ENCODE measurements around the gene AGAP1.

AGAP1 gene

DNA sequence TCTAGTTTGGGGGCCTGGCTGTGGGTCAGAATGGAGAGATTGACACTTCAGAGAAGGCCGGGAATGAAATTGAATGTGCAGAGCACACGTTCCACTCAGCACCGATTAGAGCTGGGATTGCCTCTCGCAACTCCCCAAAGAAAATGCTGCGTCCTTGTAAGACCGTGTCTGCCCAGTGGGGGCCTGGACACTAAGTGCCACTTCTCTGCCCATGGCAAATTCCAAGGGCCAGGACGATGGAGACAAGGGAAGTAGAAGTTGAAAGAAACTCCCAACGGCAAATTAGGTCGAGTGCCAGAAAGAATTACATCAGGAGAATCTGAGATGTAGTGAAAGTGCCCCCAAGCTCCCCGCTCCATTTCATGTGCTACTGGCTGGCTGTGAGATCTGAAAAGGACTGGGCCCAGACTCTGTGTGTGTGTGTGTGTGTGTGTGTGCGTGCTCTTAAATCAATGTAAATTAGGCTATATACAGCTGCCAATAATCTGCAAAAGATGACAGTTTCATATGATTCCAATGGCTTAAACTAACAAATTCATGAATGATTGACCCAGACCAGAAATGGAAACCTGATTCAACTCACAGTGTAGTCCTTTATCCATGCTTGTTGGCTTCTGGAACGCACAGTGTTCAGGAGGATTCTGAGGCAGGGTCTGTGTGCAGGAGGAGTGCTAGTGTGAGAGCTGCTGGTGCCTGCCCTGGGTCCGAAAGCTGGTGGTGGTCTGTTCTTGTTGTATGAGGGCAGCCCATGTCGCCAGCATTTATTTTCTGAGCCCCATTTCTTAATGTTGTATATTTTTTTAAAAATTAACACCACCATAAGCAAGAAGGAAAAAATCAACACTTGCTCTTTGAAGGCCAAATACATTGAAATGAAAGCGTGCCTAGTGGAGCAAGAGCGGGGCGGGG is 234.3 kb downstream of the AGAP1 start:
- no peak for DNase-seq (ENCODE audit: low read depth in 2 of 2, low spot score in 1 of 2)

DNA sequence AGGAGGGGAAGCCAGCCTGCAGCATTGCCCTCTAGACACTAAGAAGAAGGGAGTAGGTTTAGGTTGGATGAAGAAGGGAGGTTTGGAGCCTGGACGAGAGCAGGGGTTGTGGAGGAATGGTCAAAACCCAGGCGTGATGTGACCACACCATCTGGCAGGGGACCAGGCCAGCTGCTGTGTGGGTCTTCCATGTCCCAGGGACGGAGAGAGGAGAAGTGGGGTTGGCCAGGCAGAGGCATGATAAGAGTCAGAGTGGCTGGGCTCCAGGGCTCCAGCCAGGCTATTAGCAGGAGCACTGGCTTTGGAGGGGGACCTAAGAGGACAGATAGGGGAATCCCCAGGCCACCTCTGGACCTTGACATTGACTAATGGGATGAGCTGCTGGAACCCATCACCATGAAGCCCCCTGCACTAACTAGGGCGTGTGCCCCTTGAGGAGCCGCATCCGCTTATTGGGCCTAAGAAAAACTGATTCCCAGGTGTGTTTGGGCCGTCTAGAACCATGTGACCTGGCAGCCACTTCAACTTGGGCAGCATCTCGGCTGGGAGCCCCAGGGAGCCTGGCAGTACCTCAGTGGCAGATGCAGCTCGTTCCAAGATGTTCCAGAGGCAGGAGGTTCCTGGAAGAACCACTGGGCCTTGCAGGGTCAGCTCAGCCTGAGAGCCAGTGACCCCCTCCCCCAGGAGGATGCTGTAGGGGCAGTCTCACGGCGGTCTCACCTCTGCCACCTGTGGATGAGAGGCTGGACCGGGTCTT is 235.1 kb downstream of the AGAP1 start:
- no peak for DNase-seq (ENCODE audit: low read depth in 2 of 2, low spot score in 1 of 2)

DNA sequence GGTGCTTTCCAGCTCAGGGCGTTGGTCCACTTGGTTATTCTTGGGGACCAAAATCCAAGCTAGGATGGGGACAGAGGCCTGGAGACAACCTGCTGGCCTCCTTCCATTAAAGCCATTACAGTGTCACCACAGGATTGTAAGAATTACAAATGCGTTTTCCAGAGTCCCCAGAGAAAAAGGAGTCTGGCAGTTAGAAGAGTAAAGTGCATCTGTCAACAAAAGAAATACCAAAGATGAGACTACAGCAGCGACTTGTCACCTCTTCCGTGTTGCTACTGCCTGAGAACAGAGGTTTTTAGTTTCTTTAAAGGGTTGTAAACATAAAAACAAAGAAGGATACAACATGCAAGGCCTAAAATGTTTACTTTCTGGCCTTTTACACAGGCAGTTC is 235.7 kb downstream of the AGAP1 start:
- no peak for DNase-seq (ENCODE audit: low read depth in 2 of 2, low spot score in 1 of 2)

DNA sequence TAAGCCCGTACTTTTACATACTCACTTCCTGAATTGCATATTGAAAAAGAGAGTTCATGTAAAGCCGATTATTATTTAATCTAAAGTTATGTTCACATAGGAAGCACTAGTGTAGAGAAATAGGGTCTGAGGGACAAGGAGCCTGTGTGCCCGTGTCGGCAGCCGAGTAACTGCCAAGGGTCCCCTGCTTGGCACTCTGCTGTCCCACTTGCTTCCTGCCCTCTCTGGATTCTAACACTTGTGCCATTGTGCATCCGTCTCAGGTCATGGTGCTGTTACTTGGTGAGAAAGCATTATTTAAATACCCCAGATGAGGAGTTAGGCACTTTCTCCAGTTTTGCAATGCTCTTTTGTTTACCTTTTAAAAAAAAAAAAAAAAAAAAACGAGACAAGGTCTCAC is 236.3 kb downstream of the AGAP1 start:
- DNase-seq (ENCODE audit: low read depth in 2 of 2, low spot score in 1 of 2) = no peak

DNA sequence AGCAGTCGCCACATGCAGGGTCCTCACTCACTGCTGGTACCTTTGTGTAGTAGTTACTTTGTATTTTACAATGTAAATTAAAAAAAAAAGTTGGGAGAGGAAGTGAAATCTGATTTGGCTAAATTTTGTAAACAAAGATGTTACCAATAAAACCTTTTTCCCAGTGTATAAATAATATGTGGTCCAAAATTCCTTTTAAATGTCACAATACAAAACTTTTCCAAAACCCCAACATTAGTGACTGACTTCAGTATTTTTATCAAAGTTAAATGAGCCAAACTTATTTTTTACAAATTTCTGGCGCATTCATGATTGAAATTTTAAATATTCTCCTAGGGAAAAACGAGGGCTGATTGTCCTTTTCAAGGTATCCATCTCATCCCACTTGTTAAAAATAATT is 239.9 kb downstream of the AGAP1 start:
- DNase-seq (ENCODE audit: low read depth in 2 of 2, low spot score in 1 of 2) = no peak

DNA sequence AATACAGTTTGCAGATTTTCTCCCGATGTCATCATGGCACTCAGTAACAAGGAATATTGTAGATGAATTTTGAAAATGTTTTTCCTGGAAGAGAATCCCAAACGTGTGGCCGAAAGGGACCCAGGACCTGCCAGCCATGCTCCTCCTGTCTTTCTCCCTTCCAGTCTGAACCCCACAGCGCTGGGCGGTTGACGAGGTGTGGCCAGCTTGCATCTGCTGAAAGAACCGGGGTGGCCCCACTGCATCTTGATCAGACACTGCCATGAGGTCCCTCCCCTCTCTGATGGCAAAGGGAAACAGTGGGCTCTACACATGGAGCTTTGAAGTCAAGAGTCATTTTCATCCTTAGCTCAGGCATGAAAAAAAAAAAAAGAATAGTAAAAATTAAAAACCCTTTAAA is 240.3 kb downstream of the AGAP1 start:
- no peak for DNase-seq (ENCODE audit: low read depth in 2 of 2, low spot score in 1 of 2)

DNA sequence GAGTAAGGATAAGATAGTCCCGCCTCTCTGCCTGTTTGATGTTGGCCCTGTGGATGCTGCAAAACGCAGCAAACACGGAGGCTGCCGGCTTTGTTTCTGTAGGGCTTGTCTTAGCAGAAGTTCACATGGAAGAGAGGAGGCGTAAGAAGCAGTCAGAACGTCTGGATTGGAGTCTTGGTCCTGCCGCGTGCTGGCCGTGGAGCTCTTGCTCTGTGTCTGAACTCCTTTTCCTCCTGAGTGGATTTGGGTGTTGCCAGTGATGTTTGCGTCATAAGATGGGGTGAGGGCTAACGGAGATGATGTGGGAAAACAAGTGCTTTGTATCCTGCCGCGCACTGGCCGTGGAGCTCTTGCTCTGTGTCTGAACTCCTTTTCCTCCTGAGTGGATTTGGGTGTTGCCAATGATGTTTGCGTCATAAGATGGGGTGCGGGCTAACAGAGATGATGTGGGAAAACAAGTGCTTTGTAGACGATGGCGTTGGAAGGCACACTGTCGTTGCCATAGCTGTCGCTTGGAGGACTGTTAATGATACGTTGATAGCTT is 240.9 kb downstream of the AGAP1 start:
- no peak for DNase-seq (ENCODE audit: low read depth in 2 of 2, low spot score in 1 of 2)

DNA sequence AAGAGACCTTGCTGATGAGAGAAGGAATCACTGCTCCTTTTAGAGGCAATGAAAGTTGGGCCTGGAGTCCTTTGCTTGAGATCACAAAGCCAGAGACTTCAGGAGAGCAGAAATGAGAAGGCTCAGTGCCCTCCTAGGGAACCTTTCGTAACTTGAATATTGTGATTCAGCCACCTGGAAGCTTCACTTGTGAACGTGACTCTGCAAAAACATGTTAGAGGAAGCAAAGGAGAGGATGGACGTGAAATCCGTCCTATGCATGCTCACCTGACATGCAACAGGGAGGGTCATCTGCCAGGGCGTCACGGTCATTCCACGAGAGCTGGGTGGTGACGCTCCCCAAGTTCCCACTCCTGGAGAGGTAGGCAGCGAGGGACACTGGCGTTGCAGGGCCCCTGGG is 243.6 kb downstream of the AGAP1 start:
- DNase-seq (ENCODE audit: low read depth in 2 of 2, low spot score in 1 of 2) = no peak

DNA sequence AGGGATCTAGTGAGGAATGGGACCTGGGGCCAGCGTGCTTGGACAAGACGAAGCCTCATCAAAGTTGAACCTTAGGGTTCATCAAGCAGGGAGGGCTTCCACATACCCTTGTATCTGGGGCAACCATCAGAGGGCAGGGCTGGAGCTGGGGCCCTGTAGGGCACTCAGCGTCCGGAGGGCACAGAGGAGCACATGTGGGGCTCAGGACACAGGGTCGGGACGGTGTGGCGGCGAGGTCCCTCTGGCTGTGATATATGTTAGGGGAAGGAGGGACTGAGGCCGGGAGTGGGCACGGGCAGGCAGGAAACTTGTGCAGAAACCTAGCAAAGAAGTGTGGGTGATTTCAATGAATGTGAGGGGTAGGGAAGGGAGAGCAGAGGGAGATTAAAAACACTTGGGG is 244.0 kb downstream of the AGAP1 start:
- DNase-seq (ENCODE audit: low read depth in 2 of 2, low spot score in 1 of 2) = no peak

DNA sequence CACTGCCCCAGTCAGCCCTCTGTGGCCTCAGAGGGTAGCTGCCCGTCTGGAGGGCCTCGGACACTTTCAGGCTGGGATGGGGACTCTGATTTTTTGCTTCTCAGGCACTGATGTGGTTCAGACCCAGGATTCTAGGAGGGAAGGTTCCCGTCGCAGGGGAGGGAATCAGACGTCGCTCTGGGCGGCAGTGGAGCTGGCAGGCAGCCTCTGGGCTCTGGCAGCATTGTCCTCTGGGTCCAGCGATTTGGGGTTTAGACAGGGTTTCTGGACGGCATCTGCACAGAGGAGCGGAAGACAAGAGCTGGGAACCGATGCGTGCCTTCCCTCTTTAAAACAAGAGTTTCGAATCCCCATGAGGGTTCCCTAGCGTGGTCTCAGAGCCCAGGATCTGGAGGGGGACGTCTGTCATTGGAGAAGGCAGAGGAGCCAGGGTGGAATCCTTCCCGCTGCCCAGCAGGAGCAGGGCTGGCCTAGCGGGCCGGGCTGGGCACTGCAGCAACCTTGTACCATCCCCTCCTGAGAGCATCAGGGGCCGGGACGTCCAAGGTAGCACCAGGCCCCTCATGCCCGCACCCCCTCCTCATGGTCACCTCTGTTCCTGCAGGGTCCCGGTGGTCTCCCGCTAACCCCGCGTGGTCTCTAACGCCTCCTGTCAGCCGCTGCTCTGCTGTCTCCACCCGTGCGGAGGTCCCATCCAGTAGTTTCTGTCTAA is 246.0 kb downstream of the AGAP1 start:
- DNase-seq (ENCODE audit: low read depth in 2 of 2, low spot score in 1 of 2) = no peak

DNA sequence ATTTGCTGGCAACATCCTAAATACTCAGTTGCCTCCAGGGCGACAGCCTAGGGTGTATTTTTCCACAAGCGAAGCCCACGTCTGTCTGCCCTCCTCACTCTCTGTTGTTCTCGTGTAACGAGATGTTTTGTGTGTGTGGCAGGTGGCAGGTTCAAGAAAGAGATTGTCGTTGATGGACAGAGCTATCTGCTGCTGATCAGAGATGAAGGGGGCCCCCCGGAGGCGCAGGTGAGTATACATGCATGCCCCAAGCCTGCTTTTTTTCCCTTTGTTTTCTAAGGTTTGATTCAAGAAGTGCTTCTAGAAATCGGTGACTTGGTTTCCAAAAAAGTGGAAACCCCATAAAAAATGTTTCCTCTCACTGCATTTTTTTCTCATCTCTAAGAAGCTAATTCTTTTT is 247.0 kb downstream of the AGAP1 start:
- no peak for DNase-seq (ENCODE audit: low read depth in 2 of 2, low spot score in 1 of 2)

DNA sequence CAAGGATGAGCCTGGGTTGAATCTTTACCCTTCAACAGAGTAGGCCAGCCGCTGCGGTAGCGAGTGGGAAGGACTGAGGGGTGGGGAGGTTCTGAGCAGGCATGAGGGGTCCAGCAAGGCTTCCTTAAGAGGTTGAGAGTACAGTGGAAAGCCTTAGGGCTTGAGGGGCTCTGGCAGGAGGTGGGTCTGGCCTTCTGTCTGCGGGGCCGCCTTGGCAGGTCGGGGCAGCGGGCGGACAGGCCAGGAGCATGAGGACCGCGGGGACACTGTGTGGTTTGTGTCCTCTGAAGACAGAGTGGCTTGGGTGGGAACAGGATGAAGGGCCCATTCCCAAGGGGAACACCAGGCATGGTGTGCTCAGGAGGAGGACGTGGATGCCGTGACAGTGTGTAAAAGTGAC is 250.3 kb downstream of the AGAP1 start:
- no peak for DNase-seq (ENCODE audit: low read depth in 2 of 2, low spot score in 1 of 2)

DNA sequence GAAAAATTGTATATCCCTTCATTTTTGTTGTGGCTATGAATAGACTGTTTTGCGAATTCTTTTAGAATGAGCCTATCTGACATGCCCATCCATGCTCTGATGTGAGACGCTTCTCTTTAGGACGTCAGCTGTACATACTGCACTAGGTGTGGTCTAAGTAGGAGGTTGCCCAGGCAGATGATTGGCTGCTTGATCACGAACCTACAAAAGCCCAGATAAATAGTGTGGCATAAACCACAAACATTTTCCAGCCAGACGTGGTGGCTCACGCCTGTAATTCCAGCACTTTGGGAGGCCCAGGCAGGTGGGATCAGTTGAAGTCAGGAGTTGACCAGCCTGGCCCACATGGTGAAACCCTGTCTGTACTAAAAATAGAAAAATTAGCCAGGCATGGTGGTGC is 251.8 kb downstream of the AGAP1 start:
- DNase-seq (ENCODE audit: low read depth in 2 of 2, low spot score in 1 of 2) = no peak

DNA sequence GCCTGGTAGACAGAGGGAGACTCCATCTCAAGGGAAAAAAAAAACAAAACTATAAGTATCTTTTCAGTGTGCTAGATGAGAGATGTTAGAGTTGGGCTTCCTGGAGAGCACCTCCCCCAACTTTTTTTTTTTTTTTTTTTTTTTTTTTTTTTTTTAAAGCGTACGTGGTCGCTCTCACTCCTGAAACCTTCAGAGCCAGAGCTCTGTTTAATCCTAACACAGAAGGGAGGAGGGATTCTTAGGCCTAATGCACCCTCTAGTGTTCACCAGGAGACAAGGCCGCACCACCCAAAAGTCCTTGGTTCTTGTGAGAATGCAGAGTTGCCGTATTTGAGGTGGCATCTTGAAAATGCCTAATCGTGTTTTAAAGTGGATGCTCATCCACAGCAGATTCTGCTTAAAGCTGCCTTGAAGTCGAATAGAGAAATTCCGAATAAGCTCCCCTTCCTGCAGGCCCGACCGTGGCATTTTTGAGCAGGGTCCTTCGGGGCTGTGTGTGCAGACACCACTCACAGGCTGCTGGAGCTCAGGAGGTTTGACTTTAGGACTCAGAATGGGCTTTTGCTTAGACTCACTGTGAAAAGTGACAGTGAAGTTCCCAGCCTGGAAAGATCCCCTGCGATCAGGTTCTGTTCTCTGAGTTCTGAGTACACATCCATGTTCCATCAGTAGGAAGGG is 252.6 kb downstream of the AGAP1 start:
- peak in 1 of 2 donors; percentile 17 for DNase-seq (ENCODE audit: low read depth in 2 of 2, low spot score in 1 of 2)

DNA sequence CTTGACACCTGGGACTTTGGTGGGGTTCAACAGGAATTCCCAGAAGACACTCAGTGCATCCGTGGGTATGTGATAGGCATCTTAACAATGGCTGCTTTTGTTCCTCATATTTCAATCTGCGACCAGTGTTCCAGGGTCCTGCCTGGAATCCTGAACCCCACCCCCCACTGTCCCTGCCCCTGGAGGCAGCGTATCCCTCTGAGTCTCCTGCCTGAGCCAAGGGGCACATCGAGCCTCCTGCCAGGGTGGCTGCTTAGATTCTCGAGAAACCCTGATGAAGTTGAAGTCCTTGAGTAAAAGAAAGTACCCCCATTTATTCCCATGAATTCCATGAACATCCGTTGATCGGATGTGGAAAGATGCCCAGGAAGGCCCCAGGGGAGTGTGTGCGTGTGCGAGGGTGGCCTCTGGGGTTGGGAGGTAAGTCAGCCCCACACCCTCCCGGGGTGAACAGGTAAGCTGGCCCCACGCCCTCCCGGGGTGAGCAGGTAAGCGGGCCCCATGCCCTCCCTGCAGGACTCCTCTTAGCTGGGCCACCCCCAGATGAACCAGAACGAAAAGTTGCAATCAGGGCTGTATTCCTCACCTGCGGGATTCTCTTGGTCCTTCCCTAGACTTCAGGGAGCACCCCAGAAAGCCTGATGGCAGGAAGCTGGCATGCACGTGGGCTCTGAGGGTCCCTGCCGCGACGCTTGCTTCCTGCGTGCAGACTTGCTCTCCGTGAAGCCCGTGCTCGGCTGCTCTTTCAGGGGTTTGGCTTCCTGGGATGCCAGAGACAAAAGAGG is 253.3 kb downstream of the AGAP1 start:
- DNase-seq (ENCODE audit: low read depth in 2 of 2, low spot score in 1 of 2) = no peak

DNA sequence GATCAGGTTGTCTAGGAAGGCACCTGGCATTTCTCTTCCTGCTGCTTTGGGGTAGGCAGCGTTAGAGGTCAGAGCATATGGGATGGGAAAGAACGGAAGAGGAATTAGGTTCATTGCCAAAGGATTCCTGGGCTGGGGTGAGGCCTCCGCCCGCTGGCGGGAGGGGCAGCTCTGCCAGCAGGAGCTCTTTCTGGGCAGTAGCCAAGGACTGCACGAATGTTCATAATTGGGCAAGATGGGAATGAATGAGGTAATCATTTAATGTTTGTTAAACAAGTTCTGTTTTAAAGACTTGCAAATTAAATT is 253.9 kb downstream of the AGAP1 start:
- DNase-seq (ENCODE audit: low read depth in 2 of 2, low spot score in 1 of 2) = no peak

DNA sequence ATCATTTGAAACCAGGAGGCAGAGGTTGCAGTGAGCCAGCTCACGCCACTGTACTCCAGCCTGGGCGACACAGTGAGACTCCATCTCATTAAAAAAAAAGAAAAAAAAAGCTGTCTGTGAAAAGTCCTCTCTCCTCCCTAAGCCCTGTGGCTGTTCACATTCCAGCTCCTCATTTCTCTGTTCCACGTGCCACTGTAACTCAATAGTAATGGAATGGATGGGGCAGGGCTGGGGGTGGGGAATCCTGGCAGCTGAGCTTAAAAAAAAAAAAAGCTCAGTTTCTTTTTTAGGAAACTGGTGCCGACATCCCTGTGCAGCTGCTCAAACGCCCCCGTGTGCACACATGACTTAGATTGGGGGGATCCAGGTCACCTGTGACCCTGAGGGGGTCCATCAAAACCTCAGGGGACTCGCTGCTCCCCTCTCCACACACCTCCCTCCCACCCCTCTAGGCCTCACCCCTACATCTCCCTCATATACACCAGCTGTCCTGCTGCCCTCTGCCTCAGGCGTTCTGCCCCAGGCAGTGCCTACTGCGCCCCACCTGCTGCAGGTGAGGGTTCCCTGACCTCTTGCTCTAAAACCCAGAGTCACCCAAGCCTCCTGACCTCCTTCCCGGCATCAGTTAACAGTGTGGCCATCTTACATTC is 255.4 kb downstream of the AGAP1 start:
- no peak for DNase-seq (ENCODE audit: low read depth in 2 of 2, low spot score in 1 of 2)

DNA sequence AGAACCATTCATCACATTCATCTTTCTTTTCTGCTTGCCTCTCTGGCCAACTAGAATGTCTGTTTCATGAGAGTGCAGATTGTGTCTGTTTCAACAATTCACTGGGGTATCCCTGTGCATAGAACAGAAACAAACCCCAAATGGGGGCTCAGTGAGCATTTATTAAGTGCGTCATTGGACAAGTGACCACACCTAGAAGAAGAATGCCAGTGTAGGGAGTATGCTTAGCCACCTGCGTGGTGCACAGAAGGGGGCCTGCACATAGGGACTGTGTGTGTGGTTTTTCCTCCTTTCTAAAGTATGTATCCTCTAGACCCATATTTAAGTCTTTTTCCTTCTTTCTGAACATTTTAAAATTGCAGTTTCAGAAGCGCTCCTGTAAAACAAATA is 255.9 kb downstream of the AGAP1 start:
- DNase-seq (ENCODE audit: low read depth in 2 of 2, low spot score in 1 of 2) = no peak

DNA sequence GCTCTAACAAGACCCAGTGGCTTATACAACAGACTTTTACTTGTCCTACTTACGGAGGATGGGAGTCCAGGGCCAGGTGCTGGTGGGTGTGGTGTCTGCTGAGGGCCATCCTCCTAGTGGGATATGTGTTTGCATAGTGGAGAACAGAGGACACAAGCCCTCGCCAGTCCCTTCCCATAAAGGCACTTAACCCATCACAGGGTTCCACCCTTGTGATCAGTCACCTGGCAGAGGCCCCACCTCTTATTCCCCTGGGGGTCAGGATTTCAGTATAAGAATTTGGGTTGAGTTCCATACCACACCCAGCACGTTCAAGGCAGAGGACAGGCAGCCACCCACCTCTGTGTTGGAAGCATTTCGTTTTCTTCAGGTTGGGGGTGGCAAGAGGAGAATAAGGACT is 259.0 kb downstream of the AGAP1 start:
- DNase-seq (ENCODE audit: low read depth in 2 of 2, low spot score in 1 of 2) = no peak
